PC-3 (cell line): ENCODE results near the gene SOSTDC1.

Experiments
- CTCF ChIP-seq: fragments of 300-600 bp; sonication (generic); conservative IDR thresholded peaks from 2 replicates; pipeline ENCODE4 v1.5.1; 2017; ENCODE audit warnings: antibody characterized with exemption, low read depth, mild to moderate bottlenecking, low read length
- EZH2 ChIP-seq: fragments of 300-600 bp; sonication (generic); IDR thresholded peaks from one replicate; pipeline ENCODE4 v1.6.1; 2017; ENCODE audit warnings: antibody characterized with exemption, mild to moderate bottlenecking, low read length; ENCODE audit not compliant: unreplicated experiment
- EZH2phosphoT487 ChIP-seq: fragments of 300-600 bp; sonication (generic); IDR thresholded peaks from 2 replicates; pipeline ENCODE4 v1.6.1; 2018; ENCODE audit warnings: mild to moderate bottlenecking, antibody characterized with exemption, low read length, borderline replicate concordance

GRCh38 chr7:16412274-16413254 lies 53.0 kb downstream of the SOSTDC1 start:
- no peak for TF ChIP-seq EZH2
- TF ChIP-seq CTCF, result no peak
- no peak for TF ChIP-seq EZH2phosphoT487
